NCI-H1436 treated with DMSO at 0.1 percent for 48 hours (cell line): Measurements from ENCODE around the gene INHBA.

Source experiments
- DNase-seq: peaks from one replicate; lab custom pipeline; 2025; lab: John Stamatoyannopoulos, UW

INHBA gene

DNA sequence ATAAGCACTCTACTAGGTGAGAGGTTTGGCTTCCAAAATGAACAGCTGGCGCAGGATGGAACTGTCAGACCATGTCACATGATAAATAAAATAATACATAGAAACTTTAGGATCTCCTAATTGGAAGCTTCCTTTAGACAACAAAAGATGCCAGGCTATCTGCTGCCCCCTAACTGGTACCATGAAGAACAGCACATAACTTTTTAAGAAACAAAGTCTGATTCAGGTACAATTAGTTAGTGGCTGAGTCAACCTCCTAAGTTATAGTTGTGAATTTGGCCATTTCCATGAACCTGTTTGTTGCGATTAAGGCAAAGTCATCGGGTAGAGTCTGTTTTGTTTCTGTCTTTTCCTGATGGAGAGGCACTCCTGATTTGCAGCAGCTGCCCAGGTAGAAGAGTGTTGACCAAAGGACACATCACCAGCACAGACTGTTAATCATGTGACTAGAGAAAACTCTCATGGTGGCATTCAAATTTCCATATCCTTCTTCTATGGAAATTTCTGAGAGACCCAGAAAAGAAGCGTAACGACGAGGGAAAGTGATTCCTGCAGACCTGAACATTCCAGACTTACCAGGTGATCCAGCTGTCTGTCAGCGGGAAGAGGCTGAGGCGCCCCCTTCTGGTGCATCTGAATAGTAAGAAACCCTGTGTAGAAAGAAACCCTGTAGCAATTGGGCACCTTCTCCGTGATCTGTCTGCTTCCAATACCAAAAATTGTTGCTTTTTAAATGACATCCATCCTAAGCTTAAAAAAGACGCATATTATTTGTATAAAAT, 8.6 kb upstream of the INHBA start:
- DNase-seq, result no peak

DNA sequence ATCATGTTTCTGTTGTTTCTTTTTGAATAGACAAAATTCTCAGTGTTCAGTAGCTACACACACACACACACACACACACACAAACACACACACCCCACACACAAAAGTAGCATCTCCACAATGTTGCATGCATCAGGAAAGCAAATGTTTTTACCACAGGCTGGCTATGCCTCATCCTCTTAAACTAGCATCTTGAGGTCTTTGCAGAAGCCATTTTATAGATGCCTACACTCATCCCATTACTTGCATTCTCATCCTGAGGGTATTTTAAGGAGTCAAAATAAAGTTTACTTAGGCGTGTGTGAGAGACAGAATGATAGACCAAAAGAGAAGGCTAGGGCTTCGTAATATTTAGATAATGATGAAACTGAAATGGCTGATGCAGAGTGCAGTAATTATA, 7.9 kb upstream of the INHBA start:
- DNase-seq, result no peak

DNA sequence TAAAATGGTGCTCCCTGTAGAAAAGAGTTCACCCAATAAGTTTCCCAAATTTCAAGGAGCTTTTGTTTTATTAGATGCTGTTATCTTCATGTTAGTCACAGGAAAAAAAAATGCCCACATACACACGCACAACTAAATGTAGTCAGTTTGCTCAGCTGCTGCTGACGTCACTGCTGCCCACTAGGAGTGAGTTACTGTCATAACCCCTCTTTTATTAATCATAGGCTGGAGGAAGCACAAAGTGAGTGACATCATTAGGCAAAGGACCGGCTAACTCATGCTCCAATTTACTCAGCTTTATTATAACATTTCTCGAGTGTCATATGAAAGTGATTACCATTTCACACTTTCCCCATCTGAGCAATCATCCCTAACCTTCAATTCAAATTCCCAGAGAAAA, 6.7 kb upstream of the INHBA start:
- DNase-seq, result no peak

DNA sequence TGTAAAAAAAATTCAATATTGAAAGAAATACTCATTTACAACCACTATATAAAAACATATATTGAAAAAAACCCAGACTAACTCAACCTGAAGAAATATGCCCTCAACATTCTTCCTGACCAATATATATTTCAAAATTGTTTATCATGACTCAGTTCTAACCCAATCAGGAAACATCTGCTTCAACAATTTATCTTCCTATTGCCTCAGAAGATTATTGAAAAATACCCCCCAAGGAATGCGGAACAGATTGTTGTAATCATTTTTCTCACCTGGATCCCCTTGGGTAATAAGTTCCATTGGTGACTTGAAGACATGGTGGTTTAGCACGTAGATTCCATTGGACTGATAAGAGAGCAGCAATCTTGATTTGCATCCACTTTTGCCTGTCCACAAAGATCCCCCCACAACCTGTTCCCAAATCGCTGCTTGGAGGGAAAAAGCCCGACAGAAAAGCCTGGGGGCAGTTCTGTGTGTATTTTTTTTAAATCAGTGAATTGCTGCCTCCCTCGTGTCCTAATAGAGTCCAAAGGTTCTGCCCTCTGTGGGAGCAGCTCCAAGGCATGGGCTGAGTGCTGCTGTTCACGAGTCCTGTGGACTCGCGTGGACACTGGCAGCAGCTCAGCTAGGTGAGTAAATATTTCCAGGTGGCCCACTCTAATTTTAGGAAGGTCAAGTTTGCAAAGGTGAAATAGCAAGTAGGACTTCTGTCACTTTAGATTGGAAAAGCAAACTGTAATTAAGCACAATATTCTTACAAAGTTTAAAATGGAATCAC, 5.9 kb upstream of the INHBA start:
- DNase-seq, result no peak

DNA sequence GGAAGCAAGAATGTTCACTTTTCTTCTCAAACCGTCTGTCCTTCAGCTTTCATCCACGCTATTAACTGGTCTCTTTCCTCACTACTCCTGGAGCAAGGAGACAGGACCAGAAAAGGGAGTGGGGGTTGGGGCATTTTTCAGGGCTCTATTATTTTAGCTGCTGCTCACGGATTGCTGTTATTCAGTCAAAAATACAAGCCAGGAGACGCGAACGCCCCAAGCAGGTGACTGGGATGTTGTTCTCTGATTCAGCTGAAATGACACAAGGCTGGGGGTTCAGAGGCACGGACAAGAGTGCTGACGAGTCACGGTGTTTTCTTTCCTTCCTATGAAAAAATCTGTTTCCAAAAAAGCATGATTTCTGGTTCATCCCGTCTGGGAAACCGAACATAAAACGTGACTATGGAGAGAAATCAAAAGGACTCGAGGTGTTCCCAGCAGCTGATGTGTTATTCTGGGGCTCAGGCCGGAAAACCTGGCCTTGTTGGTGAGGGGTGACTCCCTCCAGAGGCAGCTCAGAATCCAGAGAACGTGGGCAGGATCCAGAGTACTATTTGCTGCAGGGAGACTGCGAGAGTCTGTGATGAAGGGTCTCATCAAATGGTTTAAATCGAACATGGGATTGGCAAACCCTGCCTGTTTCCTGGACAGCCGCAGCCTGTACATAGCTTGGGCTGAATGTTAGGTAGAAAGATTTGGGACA, 3.5 kb upstream of the INHBA start:
- no peak for DNase-seq

DNA sequence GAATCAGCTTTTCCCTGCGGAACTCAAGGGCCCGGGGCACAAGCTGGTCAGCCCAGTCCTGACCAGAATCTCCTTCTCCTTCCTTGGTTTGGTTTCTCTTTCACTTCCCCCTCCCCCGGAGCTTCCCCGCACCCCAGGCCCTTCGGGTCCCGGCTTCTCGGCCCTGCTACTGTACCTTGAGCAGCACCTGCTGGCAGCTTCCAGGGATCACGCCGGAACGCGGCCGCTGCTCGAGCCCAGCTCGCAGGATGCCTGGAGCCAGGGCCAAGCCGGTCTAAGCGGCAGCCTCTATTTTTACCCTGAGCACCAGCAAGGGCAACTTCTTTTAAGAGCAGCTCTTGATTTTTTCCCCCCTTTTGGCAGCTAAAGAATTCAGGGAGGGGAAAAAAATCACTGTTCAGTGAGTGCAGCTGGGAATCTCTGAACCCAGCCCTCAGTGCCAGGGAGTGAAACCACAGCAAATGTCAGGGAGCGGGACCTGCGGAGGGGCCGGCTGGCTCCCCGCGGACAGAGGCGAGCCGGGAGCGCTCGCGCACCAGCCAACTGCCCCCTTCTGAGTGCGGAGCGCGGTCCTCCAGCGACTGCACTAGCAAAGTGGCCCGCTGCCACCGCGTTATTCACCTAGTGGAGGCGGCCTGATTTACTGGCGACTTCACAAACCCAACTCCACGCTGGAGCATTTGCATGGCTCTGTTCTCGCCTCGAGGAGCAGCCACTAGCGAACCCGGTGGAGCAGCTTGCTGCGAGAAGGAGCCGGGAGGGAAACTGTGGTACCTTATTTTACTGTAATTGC, 2.4 kb upstream of the INHBA start:
- no peak for DNase-seq

DNA sequence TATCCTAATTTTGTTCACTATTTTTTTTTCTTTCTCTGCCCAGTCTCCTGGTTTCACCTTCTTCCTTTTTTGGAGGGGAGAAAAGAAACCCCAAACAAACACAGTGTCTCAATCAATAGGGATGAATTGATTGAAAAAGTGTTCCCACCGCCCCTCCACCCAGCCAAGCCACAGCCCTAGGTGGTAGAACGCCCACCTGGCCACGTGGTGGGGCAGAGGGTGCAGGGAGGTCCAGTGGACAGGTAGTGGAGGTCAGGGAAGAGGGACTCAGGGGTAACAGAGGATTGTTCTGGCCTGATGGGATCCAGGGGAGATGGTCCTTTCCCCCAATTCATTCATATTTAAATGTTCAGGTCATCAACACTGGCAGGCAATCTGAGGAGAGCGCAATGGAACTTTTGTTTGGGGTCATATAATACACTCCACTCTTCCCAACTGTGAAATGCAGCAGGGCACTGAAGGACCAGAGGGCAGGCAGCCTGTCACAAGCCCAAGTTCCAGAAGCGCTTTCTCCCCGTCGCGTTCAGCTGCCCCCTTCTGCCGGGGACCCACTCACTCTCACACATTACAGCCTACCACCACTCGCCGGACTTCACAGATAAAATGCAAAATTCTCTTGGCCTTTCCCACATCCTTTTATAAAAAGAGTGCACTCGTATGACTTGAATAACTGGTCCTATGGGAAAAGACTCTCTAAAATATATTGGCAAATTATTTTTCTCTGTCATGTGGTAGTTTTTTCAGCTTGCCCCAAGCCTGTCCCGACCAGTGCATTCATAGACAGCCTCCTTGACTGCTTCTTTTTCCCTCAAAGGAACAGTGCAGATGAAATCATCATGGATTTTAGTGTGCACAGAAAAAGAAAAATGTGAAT, 1.6 kb downstream of the INHBA start:
- no peak for DNase-seq

DNA sequence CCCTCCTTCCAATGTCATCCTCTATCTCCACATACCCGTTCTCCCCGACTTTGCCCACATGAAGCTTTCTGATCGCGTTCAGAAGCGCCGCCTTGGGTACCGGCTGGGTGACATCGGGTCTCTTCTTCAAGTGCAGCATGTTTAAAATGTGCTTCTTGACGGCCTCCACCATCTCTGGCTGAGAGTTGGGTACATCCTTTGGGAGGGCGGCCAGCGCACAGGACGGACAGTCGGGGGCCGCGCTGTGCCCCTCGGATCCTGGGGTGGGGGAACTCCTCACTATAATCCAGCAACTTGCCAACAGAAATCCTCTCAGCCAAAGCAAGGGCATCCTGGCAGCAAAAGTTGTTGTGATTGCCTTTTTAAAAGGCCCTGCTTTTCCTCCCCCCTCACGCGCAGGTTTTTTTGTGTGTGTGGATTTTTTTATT, 2.8 kb downstream of the INHBA start:
- no peak for DNase-seq

DNA sequence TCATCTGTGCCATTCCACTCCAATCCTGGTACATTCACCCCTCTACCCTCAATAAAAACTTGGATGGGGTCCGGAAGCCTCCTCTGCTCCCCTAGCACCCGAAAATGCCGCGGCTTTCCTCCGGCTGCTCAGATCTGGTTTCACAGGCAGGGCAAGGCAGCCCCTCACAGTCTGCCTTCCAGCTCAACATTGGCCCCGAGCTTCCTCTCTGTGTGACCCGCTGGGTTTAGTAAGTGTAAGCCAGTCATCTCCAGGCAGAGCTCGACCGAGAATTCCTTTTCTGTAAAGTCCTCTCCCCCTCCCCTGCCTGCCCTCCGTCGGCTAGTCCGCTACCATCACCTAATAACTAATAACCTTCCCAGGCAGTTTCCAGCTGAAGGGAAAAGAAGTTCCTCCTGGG, 3.4 kb downstream of the INHBA start:
- no peak for DNase-seq

DNA sequence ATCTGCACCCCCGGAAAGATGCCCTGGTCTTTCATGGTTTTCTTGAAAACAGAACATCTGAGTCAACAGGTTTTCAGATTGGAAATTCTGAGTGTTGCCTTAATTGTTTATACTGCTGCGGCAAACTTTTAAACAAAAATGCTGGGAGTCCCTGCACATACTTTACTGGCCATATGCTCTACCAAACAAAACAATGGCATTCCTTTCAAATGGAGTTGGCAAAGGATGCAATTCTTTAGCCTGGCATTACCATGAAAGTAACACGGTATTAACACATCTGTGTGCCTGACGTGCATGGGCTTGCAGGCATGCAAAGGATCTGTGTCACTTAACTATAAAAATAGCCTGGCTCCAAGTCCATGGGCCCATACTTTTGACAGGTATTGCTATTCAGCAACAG, 4.2 kb downstream of the INHBA start:
- DNase-seq, result no peak

DNA sequence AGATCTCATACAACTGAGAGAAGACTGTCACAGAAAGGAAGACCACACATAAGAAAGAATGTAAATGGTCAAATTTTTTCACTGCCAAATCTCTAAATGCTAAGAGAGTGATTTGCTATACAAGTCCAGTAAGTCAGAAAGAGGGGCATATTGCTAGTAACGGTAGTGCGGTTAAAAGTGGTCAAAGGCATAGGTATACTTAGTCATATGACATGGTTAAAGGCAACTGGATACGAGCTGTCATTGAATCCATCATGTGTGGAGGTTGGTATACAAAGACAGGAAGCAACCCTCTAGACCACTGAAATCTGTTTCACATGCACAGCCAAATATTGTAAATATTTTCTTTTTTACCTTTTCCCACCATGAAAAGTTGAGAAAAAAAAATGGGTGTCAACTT, 4.8 kb downstream of the INHBA start:
- no peak for DNase-seq

DNA sequence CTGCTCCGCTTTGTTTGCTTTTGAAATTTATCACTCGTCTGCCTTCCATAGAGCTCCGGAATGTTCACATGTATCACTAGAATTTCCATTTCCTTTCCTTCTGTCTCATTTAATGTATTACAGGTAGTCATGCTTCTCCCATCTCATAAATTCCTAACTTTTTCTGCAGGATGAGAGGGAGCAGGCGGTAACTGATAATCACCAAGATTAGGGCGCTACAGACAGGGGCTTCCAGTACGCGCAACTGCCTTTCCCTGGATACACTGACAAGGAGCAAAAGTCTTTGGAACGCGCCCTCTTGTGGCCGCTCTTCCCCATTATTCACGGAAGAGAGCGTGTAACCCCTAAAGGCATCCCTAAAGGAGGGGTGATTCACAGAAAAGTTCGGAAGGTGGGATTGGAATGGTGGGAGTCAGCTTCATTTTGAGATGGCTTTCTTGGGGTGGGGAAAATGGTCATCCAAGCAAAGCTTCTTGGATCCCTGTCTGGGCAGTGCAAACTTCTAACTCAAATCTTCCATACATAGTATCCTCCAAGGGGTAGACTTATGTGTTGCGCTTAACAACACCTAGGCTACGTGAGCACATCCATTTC, 6.5 kb downstream of the INHBA start:
- DNase-seq, result no peak

DNA sequence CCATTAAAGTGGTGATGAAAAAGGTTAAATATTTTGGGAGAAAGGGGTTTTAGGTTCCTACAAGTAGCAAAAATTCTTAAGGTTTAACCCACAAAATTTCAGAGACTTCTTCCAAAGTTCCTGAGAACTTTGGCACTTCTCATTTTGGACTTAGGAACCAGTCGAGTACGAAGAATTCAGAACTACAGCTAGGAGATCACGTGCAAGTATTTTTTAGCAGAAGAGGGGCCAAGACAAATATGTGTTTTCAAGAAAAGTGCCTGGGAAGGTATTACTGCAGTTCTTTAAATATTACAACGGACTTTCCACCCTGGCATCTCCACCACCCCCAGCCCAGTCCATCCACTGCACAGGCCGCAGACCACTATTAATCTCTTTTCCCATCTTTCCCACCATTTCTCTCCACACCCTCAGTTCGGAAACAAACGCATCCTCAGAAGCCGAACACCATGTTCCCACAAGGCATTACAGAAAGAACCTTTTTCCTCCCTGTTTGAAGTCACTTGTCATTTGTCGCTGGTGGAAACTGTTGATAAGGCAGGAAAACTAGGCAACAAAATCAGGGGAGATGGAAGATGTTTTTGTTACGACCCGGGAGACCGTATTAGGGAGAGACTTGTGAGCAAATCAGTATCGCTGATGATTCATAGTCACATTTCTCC, 7.1 kb downstream of the INHBA start:
- DNase-seq, result no peak

DNA sequence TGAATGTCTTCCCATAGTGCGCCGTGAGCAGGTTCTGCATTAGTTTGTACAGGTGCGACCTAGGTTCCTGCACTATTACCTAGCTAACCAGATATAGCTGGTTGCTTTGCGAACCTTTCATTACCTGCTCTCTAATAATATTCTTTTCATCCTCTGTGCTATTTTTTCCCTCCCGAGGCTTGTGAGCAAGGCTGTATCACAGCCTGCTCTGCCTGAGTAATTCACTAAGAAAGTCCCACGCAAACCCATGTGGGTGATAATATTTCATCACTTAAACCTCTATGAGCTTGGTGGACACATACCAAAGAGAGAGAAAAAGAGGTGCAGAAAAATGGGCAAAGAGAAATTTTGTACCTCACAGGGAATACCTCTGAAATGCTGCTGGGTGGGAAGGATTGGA, 8.4 kb downstream of the INHBA start:
- DNase-seq, result no peak

DNA sequence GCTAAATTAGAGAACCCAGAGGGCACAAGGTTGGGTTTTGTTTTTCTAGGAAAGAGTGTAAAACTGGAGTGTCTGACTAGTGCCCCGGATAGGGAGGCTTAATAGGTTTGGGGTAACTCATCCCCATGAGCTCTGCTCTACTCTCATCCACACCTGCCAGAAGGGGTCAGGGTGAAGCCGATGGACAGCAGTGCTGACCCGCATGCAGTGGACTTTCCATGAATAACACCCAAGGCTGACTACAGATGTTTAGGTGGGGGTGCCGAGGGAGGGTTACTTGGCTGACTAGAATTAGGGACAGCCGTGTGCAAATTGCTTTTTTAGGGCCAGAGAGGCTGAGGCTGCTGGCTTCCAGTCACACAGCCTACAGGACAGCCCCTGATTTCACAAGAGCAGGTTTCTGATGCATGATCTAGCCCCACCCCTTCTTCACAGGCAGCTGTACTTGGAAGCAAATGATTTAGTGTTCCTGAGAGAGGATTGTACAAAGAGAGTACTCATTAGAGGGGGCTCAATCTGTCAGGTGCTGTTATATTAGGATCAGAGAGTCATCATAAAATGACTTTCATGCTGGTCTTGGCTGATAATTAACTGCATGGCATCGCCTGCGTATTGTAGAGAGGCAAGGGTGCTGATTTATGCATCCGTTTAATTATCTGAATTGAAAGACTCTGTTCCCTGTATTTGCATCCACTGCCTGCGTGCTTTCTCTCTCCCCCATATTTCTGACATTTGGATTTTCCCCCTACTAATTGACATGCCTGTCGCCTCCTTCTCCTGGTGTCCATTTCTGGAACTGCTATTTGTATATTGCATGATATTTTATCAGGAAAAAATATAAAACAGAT, 9.5 kb downstream of the INHBA start:
- no peak for DNase-seq

DNA sequence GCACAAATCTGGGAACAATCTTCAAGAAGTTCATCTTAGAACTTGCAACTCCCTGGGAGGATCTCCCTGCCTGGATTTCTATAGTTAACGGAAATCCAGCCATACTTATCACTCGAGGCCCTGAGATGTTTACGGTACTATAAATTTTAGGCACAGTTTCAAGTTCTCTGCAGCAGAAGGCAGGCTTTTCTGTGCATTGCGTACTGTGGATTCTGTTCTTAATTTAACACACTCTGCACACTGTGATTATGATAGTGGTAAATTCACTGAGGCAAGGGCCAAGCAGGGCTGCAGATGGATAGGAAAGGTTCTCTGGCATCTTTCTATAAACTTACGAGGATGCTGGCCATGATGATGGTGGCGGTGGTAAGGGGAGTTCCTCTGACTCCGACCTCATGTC, 10.6 kb downstream of the INHBA start:
- DNase-seq, result no peak

DNA sequence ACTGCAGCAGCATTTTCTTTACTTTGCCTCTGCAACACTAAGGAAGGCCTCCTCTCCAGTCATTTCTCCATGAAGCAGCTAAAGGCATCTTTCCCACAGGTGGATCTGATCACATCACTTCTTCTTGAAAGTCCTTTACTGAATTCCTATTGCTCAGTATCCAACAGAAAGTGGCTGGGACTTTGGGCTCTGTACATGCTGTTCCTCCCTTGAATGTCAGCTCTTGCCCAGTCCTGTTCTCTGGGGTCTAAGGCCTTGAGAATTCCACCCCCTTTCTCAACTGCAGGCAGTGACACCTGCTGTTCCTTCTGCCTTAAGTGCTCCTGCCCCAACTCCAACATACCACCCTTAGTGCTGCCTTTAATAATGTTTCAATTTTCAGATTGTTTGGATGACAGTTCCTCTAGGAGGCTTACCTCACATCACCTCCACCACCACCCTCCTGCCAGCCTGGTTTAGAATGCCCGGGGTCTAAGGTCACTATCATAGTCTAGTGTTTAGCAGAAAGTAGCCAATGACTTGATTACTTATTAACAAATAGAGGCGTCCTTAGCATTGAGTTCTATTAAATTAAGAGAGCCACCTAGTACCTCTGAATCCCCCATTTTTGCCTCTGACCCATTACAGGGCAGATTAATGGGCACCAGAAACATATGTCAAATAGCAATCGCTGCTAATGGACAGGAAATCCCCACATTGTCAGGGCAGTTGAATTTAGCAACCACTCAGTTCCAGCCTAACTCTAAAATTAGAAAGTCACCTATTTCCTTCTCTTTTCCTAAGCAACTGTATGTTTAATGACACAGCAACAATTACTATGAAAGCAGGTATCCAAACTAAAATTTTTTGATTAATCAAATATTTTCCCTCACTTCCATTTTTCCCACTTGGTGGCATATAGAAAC, 11.4 kb downstream of the INHBA start:
- no peak for DNase-seq

DNA sequence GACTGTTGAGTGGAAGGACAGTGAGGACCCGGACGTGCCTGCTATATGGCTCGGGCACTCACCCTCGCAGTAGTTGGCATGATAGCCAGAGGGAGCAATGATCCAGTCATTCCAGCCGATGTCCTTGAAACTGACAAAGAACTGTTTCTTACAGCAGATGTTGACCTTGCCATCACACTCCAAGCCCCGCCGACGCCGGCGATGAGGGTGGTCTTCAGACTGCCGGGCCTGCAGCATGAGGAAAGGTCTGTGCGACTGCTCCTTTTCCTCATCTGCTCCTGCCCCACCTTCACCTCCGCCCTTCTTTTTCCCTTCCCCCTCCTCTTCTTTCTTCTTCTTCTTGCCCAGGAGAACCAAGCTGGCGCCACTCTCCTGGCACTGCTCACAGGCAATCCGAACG, 13.1 kb downstream of the INHBA start:
- DNase-seq, result no peak
